Panc1 (cell line): ENCODE measurements around the gene P2RY13. TPM values are rescaled to one million over a fixed set of nuclear protein-coding genes. Genes with fewer than 3 reads are reported as not detected.

Experiments
- ATAC-seq: fragments of 200-7000 bp; cut with Tn5 transposase; 2 replicates; pipeline ENCODE4 v1.9.1; 2020; ENCODE audit warnings: mild to moderate bottlenecking, moderate library complexity
- BruUV-seq: library from RNA; stranded (reverse); fragments of 400-500 nt; replicated peaks from 2 replicates; lab custom pipeline; 2021; lab: Mats Ljungman, UMichigan
- CTCF ChIA-PET: fragments of 300-600 bp; sonication (Branson Sonifier 250); formaldehyde crosslinking; loops from one replicate; lab custom pipeline; 2022; ENCODE audit warnings: antibody characterized with exemption; lab: Charles Lee
- POLR2A ChIA-PET: fragments of 300-600 bp; sonication (Branson Sonifier 250); formaldehyde crosslinking; loops from one replicate; lab custom pipeline; 2022; ENCODE audit warnings: antibody characterized with exemption; lab: Charles Lee
- DNase-seq: peaks from one replicate; pipeline ENCODE4 v3.0.0-alpha.2; 2010; ENCODE audit warnings: low read depth, low spot score
- H3K27ac ChIP-seq: 2 replicates; pipeline ENCODE4 v1.5.1; 2011; ENCODE audit warnings: mild to moderate bottlenecking, low read length, inconsistent platforms
- H3K27me3 ChIP-seq: fragments of 200-500 bp; sonication (Bioruptor generic); 2 replicates; pipeline ENCODE4 v1.6.0; 2014; ENCODE audit warnings: low read length, inconsistent platforms; ENCODE audit not compliant: control insufficient read depth, insufficient read depth
- H3K36me3 ChIP-seq: fragments of 200-500 bp; sonication (Bioruptor generic); 2 replicates; pipeline ENCODE4 v1.5.1; 2014; ENCODE audit warnings: inconsistent platforms, mild to moderate bottlenecking, low read length, moderate library complexity; ENCODE audit not compliant: control insufficient read depth, insufficient read depth
- H3K4me1 ChIP-seq: 2 replicates; pipeline ENCODE4 v1.5.1; 2011; ENCODE audit warnings: inconsistent platforms, mild to moderate bottlenecking, low read length, moderate library complexity; ENCODE audit not compliant: control insufficient read depth, insufficient read depth
- H3K4me3 ChIP-seq, 2 experiments: 2 replicates each; pipeline ENCODE4 v1.5.1; 2011 to 2012; ENCODE audit warnings: low read depth in 2 of 2, low read length in 2 of 2, mild to moderate bottlenecking in 2 of 2, inconsistent platforms in 1 of 2, moderate library complexity in 1 of 2
- H3K9me3 ChIP-seq: fragments of 200-500 bp; sonication (Bioruptor generic); 2 replicates; pipeline ENCODE4 v1.5.1; 2014; ENCODE audit warnings: low read depth, mild to moderate bottlenecking, inconsistent platforms, low read length, moderate library complexity; ENCODE audit not compliant: control insufficient read depth, insufficient read depth
- POLR2AphosphoS5 ChIP-seq: IDR thresholded peaks from 2 replicates; pipeline ENCODE4 v1.6.1; 2012; ENCODE audit warnings: mild to moderate bottlenecking, low read depth, low read length, moderate library complexity
- SIN3A ChIP-seq: IDR thresholded peaks from 2 replicates; pipeline ENCODE4 v1.6.1; 2012; ENCODE audit warnings: low read depth, mild to moderate bottlenecking, low read length, moderate library complexity, borderline replicate concordance; ENCODE audit not compliant: insufficient read depth
- TCF7L2 ChIP-seq: IDR thresholded peaks from 2 replicates; pipeline ENCODE4 v1.6.1; 2011; ENCODE audit warnings: mild to moderate bottlenecking, low read depth, low read length, inconsistent platforms
- in situ Hi-C: cut with HindIII; loops from 2 replicates; pipeline ENCODE4 v1.10.0; 2016; ENCODE audit warnings: low sequenced_read_pairs, low pct_unique_long_range_greater_than_20kb
- intact Hi-C: fragments of 100-400 bp; cut with micrococcal nuclease; formaldehyde crosslinking; loops from one replicate; pipeline ENCODE4 v1.10.0; 2022; ENCODE audit not compliant: unreplicated experiment
- total RNA-seq: library from RNA; stranded (reverse); gene quantifications from one replicate; pipeline ENCODE4 v1.2.1, GENCODE V29; 2021; ENCODE audit not compliant: unreplicated experiment
- TF ChIP-seq, protein P1 (sequence below): fragments of 450-650 bp; IDR thresholded peaks from 2 replicates; pipeline ENCODE4 v1.5.1; 2017; ENCODE audit warnings: mild to moderate bottlenecking
- TF ChIP-seq, protein P2 (sequence below), 2 experiments: IDR thresholded peaks; 2 replicates each; pipeline ENCODE4 v1.6.1; 2011 to 2012; ENCODE audit warnings: low read depth in 2 of 2, control low read depth in 1 of 2, low read length in 1 of 2, mild to moderate bottlenecking in 1 of 2, moderate library complexity in 1 of 2; ENCODE audit not compliant: insufficient read depth in 1 of 2

Gene P2RY13
- total RNA-seq, 1 experiment from 2014 or later, result not detected

DNA sequence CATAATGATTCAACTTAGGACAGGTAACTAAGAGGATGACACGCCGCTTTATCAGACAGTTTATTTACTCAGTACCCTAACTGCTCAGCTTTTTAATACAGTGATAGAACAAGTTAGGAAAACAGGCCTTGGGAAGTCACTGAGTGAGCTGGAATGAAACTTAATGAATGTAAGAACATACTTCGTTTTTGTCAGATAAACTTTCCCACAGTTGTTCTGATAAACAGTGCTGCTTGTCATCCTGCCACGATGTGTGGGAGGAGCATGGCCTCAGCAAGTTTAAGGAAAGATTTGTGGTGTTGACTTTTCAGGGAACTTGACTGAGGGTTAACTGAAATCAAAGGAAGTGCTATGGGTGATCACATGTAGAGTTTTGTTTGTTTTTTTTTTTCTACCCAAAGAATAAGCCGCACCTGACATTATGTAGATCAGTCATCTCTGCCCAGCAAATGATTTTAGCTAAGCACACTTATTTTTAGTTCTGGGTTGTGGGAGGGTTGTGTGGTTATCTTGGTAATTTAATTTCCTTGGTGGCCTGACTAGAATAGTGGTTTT, 45.4 kb downstream of the P2RY13 start:
- no TSS peak for BruUV-seq
- DNase-seq (no peak), ATAC-seq (no peak)
- no peaks in the 10 kb centered on the region for H3K36me3 ChIP-seq
- intact Hi-C loops, result loop anchor here (1.0 kb wide), 2 partner anchors 57 to 116 kb away; no protein-coding TSS in a partner anchor
- H3K9me3 ChIP-seq, result no peaks in the 10 kb centered on the region
- no peak overlapping the region for H3K27ac ChIP-seq
- CTCF ChIA-PET, result no interaction called here
- POLR2A ChIA-PET, result no interaction called here
- in situ Hi-C loops, result no loop called here
- TF ChIP-seq, protein P1, sequence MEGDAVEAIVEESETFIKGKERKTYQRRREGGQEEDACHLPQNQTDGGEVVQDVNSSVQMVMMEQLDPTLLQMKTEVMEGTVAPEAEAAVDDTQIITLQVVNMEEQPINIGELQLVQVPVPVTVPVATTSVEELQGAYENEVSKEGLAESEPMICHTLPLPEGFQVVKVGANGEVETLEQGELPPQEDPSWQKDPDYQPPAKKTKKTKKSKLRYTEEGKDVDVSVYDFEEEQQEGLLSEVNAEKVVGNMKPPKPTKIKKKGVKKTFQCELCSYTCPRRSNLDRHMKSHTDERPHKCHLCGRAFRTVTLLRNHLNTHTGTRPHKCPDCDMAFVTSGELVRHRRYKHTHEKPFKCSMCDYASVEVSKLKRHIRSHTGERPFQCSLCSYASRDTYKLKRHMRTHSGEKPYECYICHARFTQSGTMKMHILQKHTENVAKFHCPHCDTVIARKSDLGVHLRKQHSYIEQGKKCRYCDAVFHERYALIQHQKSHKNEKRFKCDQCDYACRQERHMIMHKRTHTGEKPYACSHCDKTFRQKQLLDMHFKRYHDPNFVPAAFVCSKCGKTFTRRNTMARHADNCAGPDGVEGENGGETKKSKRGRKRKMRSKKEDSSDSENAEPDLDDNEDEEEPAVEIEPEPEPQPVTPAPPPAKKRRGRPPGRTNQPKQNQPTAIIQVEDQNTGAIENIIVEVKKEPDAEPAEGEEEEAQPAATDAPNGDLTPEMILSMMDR, result no peak
- TF ChIP-seq, protein P2, sequence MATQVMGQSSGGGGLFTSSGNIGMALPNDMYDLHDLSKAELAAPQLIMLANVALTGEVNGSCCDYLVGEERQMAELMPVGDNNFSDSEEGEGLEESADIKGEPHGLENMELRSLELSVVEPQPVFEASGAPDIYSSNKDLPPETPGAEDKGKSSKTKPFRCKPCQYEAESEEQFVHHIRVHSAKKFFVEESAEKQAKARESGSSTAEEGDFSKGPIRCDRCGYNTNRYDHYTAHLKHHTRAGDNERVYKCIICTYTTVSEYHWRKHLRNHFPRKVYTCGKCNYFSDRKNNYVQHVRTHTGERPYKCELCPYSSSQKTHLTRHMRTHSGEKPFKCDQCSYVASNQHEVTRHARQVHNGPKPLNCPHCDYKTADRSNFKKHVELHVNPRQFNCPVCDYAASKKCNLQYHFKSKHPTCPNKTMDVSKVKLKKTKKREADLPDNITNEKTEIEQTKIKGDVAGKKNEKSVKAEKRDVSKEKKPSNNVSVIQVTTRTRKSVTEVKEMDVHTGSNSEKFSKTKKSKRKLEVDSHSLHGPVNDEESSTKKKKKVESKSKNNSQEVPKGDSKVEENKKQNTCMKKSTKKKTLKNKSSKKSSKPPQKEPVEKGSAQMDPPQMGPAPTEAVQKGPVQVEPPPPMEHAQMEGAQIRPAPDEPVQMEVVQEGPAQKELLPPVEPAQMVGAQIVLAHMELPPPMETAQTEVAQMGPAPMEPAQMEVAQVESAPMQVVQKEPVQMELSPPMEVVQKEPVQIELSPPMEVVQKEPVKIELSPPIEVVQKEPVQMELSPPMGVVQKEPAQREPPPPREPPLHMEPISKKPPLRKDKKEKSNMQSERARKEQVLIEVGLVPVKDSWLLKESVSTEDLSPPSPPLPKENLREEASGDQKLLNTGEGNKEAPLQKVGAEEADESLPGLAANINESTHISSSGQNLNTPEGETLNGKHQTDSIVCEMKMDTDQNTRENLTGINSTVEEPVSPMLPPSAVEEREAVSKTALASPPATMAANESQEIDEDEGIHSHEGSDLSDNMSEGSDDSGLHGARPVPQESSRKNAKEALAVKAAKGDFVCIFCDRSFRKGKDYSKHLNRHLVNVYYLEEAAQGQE (IDR thresholded peaks at IDR 0.05; ENCODE audit: insufficient read depth in 1 of 2, low read depth in 2 of 2, low read length in 1 of 2), result no peak
- TF ChIP-seq POLR2AphosphoS5 (no peak), SIN3A (no peak), TCF7L2 (no peak)
- no peaks in the 10 kb centered on the region for H3K4me1 ChIP-seq
- H3K27me3 ChIP-seq, result no peaks in the 10 kb centered on the region
- no peak overlapping the region for H3K4me3 ChIP-seq

DNA sequence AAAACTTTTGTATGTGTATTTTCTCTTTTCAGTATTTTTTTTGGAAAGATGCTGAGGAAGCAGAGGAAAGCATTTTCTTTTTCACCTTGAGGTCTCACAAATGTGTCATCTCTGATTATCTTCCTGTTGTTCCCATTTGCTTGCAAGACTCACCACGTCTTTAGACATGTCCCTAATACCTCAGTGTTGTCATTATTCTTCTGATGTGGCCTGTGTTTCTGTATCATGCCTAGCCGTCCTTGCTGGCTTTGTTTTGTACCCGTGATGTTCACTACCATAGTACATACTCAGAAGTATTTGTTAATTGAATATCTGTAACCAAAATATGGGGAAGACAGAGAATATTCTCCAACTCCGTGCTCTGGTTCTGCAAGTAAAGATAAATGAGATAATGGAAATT, 46.0 kb downstream of the P2RY13 start:
- DNase-seq (no peak), ATAC-seq (no peak)
- H3K9me3 ChIP-seq, result no peaks in the 10 kb centered on the region
- H3K4me1 ChIP-seq, result no peaks in the 10 kb centered on the region
- no peak overlapping the region for H3K4me3 ChIP-seq
- TF ChIP-seq POLR2AphosphoS5, result no peak
- no peak for TF ChIP-seq TCF7L2
- TF ChIP-seq SIN3A, result no peak
- TF ChIP-seq, protein P2 (IDR thresholded peaks at IDR 0.05; ENCODE audit: insufficient read depth in 1 of 2, low read depth in 2 of 2, low read length in 1 of 2), result no peak
- TF ChIP-seq, protein P1, result no peak
- no peak overlapping the region for H3K27ac ChIP-seq
- intact Hi-C loops (loop anchor here (1.0 kb wide), 2 partner anchors 56 to 115 kb away; no protein-coding TSS in a partner anchor), in situ Hi-C loops (no loop called here)
- POLR2A ChIA-PET, result no interaction called here
- no peaks in the 10 kb centered on the region; the same call in 1 of the 2 replicates for H3K27me3 ChIP-seq
- CTCF ChIA-PET, result no interaction called here
- no peaks in the 10 kb centered on the region for H3K36me3 ChIP-seq
- BruUV-seq, result no TSS peak
